ENCODE data around the gene ZNF804A. TPM values are rescaled to one million over a fixed set of nuclear protein-coding genes. Genes with fewer than 3 reads are reported as not detected.

The ZNF804A gene
- total and polyA plus RNA-seq, 2 of the 4 experiments (the other 2 are of a cell fraction), result 2.2 to 2.7 TPM

DNA sequence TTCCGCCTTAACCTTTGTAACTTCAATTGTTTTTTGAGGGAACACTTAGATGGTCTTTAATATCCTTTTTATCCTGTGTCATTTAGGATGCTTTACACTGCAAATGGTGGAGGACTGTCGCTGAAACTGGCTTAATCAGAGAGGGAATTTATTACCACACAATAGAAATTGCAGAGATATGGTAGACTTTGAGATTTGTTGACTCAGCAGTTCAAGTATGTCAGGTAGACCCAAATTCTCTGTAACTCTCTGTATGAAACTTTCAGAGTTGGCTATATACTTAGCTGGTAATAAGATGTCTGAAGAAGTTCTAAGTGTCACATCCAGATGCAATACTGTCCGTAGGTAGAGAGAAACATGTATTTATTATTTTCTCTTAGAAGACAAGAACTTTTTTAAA is 100.1 kb downstream of the ZNF804A start:
- Histone ChIP-seq H4K8ac (ENCODE audit: low read depth in 2 of 2, low read length in 2 of 2) (no peak overlapping the region), H3K4me3 (ENCODE audit: insufficient read depth, low read depth, low read length) (no peak overlapping the region), H3K56ac (ENCODE audit: extremely low read depth, insufficient read depth, low read length) (no peak overlapping the region), H2BK5ac (ENCODE audit: low read depth, low read length, poor library complexity, severe bottlenecking) (no peak overlapping the region), H3K18ac (ENCODE audit: low read depth, low read length) (no peak overlapping the region), H2AFZ (replicated peaks; ENCODE audit: low read length, poor library complexity) (no peak overlapping the region), H3K9me1 (ENCODE audit: insufficient read depth, low read length) (no peaks in the 10 kb centered on the region), H3K4me2 (ENCODE audit: low read depth, low read length) (no peak overlapping the region), H2AK5ac (ENCODE audit: low read depth, low read length) (no peak overlapping the region), H3K4ac (ENCODE audit: low read depth, low read length) (no peak overlapping the region), H3K27me3 (ENCODE audit: control insufficient read depth, insufficient read depth, low read length) (no peaks in the 10 kb centered on the region), H4K91ac (ENCODE audit: insufficient read depth, low read depth, low read length) (no peak overlapping the region), H3K27ac (ENCODE audit: insufficient read depth, low read length) (no peak overlapping the region), H2BK20ac (ENCODE audit: low read depth, low read length) (no peak overlapping the region), H3K9ac (ENCODE audit: low read depth, low read length) (no peak overlapping the region), H3K4me1 (ENCODE audit: control insufficient read depth, insufficient read depth, low read length) (no peaks in the 10 kb centered on the region), H4K20me1 (ENCODE audit: insufficient read depth, low read length) (no peaks in the 10 kb centered on the region), H2BK15ac (ENCODE audit: low read depth, low read length) (no peak overlapping the region), H3K36me3 (ENCODE audit: control insufficient read depth, insufficient read depth, low read length) (no peaks in the 10 kb centered on the region), H3K9me3 (ENCODE audit: control insufficient read depth, insufficient read depth, low read length) (no peaks in the 10 kb centered on the region), H3K14ac (replicated peaks; ENCODE audit: low read depth, low read length) (no peak overlapping the region), H2BK120ac (ENCODE audit: low read depth, low read length) (no peak overlapping the region), H4K5ac (ENCODE audit: low read depth, low read length) (no peak overlapping the region), H2AK9ac (replicated peaks; ENCODE audit: low read depth, low read length, poor library complexity) (no peak overlapping the region), H3K79me1 (ENCODE audit: low read depth in 1 of 2, low read length in 2 of 2) (no peaks in the 10 kb centered on the region), H3K23ac (ENCODE audit: low read depth, low read length) (no peak overlapping the region)
- ChIA-PET CTCF (no interaction called here), POLR2A (ENCODE audit: unreplicated experiment) (no interaction called here)
- TF ChIP-seq RAD21 (IDR thresholded peaks at IDR 0.05; ENCODE audit: low read length) (no peak), MAFK (IDR thresholded peaks at IDR 0.05; ENCODE audit: low read depth, low read length) (peak; percentile 95)
- no CpG with 5 or more reads among the region's 3 CpGs for WGBS, 2 experiments (ENCODE audit: extremely low coverage in 2 of 2, insufficient read length in 1 of 2)
- dilution Hi-C loops (cut with HindIII; ENCODE audit: low sequenced_read_pairs, unreplicated experiment) (no loop called here), intact Hi-C loops (cut with micrococcal nuclease) (no loop called here), in situ Hi-C loops (cut with MboI; ENCODE audit: low sequenced_read_pairs) (no loop called here)
- no peak for DNase-seq
- BruUV-seq (replicated peaks), result no TSS peak
- ATAC-seq (ENCODE audit: low read depth), result no peak
